Thymus (tissue), 11 donors: ENCODE measurements around the gene RPS6KC1. TPM values are rescaled to one million over a fixed set of nuclear protein-coding genes. Genes with fewer than 3 reads are reported as not detected.

ENCODE experiments used
- DNase-seq, 9 donors: peaks; one replicate each; pipeline ENCODE4 v3.0.0-alpha.2; 2013; ENCODE audit warnings: low spot score in 9 of 9, low read depth in 6 of 9, missing footprints in 1 of 9
- H3K27ac ChIP-seq, 2 donors: one replicate each; pipeline ENCODE4 v1.5.1; 2013; ENCODE audit warnings: control low read depth in 1 of 2, low read depth in 1 of 2, low read length in 1 of 2, mild to moderate bottlenecking in 1 of 2, moderate library complexity in 1 of 2
- H3K27me3 ChIP-seq, 2 donors: one replicate each; pipeline ENCODE4 v1.5.1; 2013; ENCODE audit warnings: low read length in 1 of 2; ENCODE audit not compliant: control insufficient read depth in 2 of 2, insufficient read depth in 1 of 2
- H3K36me3 ChIP-seq, 2 donors: one replicate each; pipeline ENCODE4 v1.5.1; 2013; ENCODE audit warnings: low read length in 1 of 2, mild to moderate bottlenecking in 1 of 2, moderate library complexity in 1 of 2; ENCODE audit not compliant: control insufficient read depth in 2 of 2, insufficient read depth in 2 of 2
- H3K4me1 ChIP-seq, 2 donors: one replicate each; pipeline ENCODE4 v1.5.1; 2013; ENCODE audit warnings: low read length in 2 of 2; ENCODE audit not compliant: control insufficient read depth in 2 of 2, insufficient read depth in 2 of 2
- H3K4me3 ChIP-seq, 2 donors: one replicate each; pipeline ENCODE4 v1.5.1; 2013; ENCODE audit warnings: low read length in 2 of 2, control low read depth in 1 of 2, mild to moderate bottlenecking in 1 of 2
- H3K9me3 ChIP-seq, 2 donors: one replicate each; pipeline ENCODE4 v1.5.1; 2013; ENCODE audit warnings: low read length in 1 of 2, mild to moderate bottlenecking in 1 of 2; ENCODE audit not compliant: control insufficient read depth in 2 of 2, insufficient read depth in 1 of 2
- WGBS: extraction: QIAGEN DNeasy Blood & Tissue Kit; methylation state at CpG from one replicate; pipeline ENCODE4 v1.1.7; 2013; 5-methylcytosine and 5-hydroxymethylcytosine counted together
- polyA plus RNA-seq: library from polyadenylated mRNA; stranded (reverse); fragments of 200-250 nt; gene quantifications from one replicate; pipeline ENCODE4 v1.2.3, GENCODE V29; 2013
- total RNA-seq: library from RNA; stranded (reverse); fragments of 120-200 nt; gene quantifications from one replicate; pipeline ENCODE4 v1.2.4, GENCODE V29; 2013
- donor health status: healthy.

RPS6KC1 gene
- total and polyA plus RNA-seq, 2 donors: 7.2 to 8.8 TPM

- DNase-seq: no peak
- no peaks in the 10 kb centered on the region for H3K9me3 ChIP-seq
- no peak overlapping the region for H3K4me3 ChIP-seq
- H3K27ac ChIP-seq: no peak overlapping the region
- H3K27me3 ChIP-seq: no peaks in the 10 kb centered on the region
- H3K36me3 ChIP-seq: no peaks in the 10 kb centered on the region
- no peaks in the 10 kb centered on the region for H3K4me1 ChIP-seq
- WGBS: 98% methylated on average over 6 of the region's 6 CpGs
Observed at GRCh38 chr1:213249395-213249794, 198.4 kb downstream of the RPS6KC1 start.

GRCh38 chr1:213250041-213250440 is 199.0 kb downstream of the RPS6KC1 start:
- 98% methylated on average over 6 of the region's 6 CpGs for WGBS
- H3K36me3 ChIP-seq: no peaks in the 10 kb centered on the region

GRCh38 chr1:213250446-213250845 is 199.4 kb downstream of the RPS6KC1 start:
- Histone ChIP-seq H3K4me1 (no peaks in the 10 kb centered on the region), H3K9me3 (no peaks in the 10 kb centered on the region), H3K27ac (no peak overlapping the region), H3K27me3 (no peaks in the 10 kb centered on the region), H3K36me3 (no peaks in the 10 kb centered on the region), H3K4me3 (no peak overlapping the region)
- WGBS: 97% methylated on average over 3 of the region's 3 CpGs
- DNase-seq: no peak

More at GRCh38 chr1:213250041-213250440, 199.0 kb downstream of the RPS6KC1 start:
- no peaks in the 10 kb centered on the region for H3K9me3 ChIP-seq
- no peak overlapping the region for H3K27ac ChIP-seq
- no peak overlapping the region for H3K4me3 ChIP-seq
- no peaks in the 10 kb centered on the region for H3K27me3 ChIP-seq
- H3K4me1 ChIP-seq: no peaks in the 10 kb centered on the region
- no peak for DNase-seq

- H3K27ac ChIP-seq: no peak overlapping the region
- 94% methylated on average over 2 of the region's 2 CpGs for WGBS
- H3K4me1 ChIP-seq: no peaks in the 10 kb centered on the region
- no peaks in the 10 kb centered on the region for H3K36me3 ChIP-seq
- no peaks in the 10 kb centered on the region for H3K9me3 ChIP-seq
- no peak overlapping the region for H3K4me3 ChIP-seq
- DNase-seq: no peak
- H3K27me3 ChIP-seq: no peaks in the 10 kb centered on the region
Observed at GRCh38 chr1:213251972-213252371, 200.9 kb downstream of the RPS6KC1 start.

GRCh38 chr1:213256438-213257087 is 205.5 kb downstream of the RPS6KC1 start:
- no peaks in the 10 kb centered on the region for H3K27me3 ChIP-seq
- H3K27ac ChIP-seq: no peak overlapping the region
- DNase-seq: no peak
- WGBS: 96% methylated on average over 3 of the region's 3 CpGs
- no peaks in the 10 kb centered on the region for H3K4me1 ChIP-seq
- H3K4me3 ChIP-seq: no peak overlapping the region
- no peaks in the 10 kb centered on the region for H3K36me3 ChIP-seq
- H3K9me3 ChIP-seq: no peaks in the 10 kb centered on the region

GRCh38 chr1:213260311-213261075 is 209.5 kb downstream of the RPS6KC1 start:
- no peak for DNase-seq
- WGBS: 95% methylated on average over 5 of the region's 5 CpGs
- no peak overlapping the region for H3K27ac ChIP-seq
- H3K4me3 ChIP-seq: no peak overlapping the region
- H3K27me3 ChIP-seq: no peaks in the 10 kb centered on the region
- H3K4me1 ChIP-seq: no peaks in the 10 kb centered on the region
- no peaks in the 10 kb centered on the region for H3K9me3 ChIP-seq
- no peaks in the 10 kb centered on the region for H3K36me3 ChIP-seq

GRCh38 chr1:213264531-213264930 is 213.5 kb downstream of the RPS6KC1 start:
- WGBS: 95% methylated on average over 1 of the region's 1 CpG
- no peaks in the 10 kb centered on the region for H3K4me1 ChIP-seq
- DNase-seq: no peak
- H3K4me3 ChIP-seq: no peak overlapping the region
- H3K27ac ChIP-seq: no peak overlapping the region
- H3K27me3 ChIP-seq: no peaks in the 10 kb centered on the region
- no peaks in the 10 kb centered on the region for H3K9me3 ChIP-seq
- peaks cover 0 to 3% of the 10 kb centered on the region in 2 donors for H3K36me3 ChIP-seq

GRCh38 chr1:213266983-213267772 is 216.1 kb downstream of the RPS6KC1 start:
- DNase-seq: no peak
- Histone ChIP-seq H3K4me1 (no peaks in the 10 kb centered on the region), H3K4me3 (no peak overlapping the region), H3K9me3 (no peaks in the 10 kb centered on the region), H3K27me3 (no peaks in the 10 kb centered on the region), H3K27ac (no peak overlapping the region), H3K36me3 (peaks cover 0 to 3% of the 10 kb centered on the region in 2 donors)
- WGBS: 90% methylated on average over 2 of the region's 2 CpGs

- H3K4me3 ChIP-seq: no peak overlapping the region
- H3K36me3 ChIP-seq: peaks cover 0 to 3% of the 10 kb centered on the region in 2 donors
- H3K4me1 ChIP-seq: no peaks in the 10 kb centered on the region
- H3K9me3 ChIP-seq: no peaks in the 10 kb centered on the region
- no peak overlapping the region for H3K27ac ChIP-seq
- H3K27me3 ChIP-seq: no peaks in the 10 kb centered on the region
- DNase-seq: no peak
Observed at GRCh38 chr1:213268221-213268620, 217.2 kb downstream of the RPS6KC1 start.
